ENCODE measurements around the gene CDC45. TPM values are rescaled to one million over a fixed set of nuclear protein-coding genes. Genes with fewer than 3 reads are reported as not detected.

The CDC45 gene
- polyA plus RNA-seq, 1 donor: 4.9 TPM

GRCh38 chr22:19559956-19560355, 80.2 kb downstream of the CDC45 start:
- no peak for DNase-seq (ENCODE audit: low read depth)

DNA sequence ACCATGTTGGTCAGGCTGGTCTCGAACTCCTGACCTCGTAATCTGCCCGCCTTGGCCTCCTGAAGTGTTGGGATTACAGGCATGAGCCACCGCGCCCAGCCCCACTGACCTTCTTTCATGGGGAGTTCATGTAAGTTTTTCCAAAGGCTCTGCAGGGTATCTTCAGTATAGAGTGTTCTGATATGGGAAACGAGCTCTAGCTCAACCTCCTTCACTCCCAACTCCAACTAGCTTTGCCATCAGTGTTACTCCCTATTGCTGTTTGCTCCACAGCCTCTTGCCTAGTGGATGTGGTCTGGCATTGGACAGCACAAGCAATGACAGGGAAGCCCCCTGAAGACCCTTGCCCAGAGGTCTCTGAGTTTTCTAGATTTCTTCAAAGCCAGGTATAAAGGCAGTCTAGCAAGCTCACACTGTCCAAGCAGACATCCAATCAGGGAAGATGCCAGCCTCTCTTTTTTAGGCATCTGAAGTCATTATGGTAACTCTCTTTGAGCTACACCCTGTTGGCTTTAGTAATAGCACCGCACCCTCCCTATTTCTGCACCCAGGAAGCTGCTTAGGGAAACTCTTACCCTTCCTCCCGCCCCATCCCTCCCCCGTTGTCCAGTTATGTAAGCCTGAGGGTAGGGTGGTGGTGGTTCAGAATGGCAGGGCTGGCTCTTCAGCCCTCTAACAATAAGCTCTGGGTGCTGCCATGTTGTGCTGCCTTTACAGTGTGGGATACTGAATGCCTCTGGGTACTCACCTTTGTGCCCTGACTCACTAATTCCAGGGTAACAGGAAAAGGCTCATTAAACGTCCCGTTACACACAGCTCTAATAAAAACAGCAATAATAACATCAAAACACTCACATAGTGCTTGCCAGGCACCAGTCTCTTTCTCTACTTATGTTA, 85.9 kb downstream of the CDC45 start:
- DNase-seq (ENCODE audit: low read depth): no peak

- DNase-seq (ENCODE audit: low read depth): no peak
Measured at GRCh38 chr22:19566279-19567156, 86.8 kb downstream of the CDC45 start.

- DNase-seq (ENCODE audit: low read depth): no peak
Measured at GRCh38 chr22:19567157-19568009, 87.7 kb downstream of the CDC45 start.

DNA sequence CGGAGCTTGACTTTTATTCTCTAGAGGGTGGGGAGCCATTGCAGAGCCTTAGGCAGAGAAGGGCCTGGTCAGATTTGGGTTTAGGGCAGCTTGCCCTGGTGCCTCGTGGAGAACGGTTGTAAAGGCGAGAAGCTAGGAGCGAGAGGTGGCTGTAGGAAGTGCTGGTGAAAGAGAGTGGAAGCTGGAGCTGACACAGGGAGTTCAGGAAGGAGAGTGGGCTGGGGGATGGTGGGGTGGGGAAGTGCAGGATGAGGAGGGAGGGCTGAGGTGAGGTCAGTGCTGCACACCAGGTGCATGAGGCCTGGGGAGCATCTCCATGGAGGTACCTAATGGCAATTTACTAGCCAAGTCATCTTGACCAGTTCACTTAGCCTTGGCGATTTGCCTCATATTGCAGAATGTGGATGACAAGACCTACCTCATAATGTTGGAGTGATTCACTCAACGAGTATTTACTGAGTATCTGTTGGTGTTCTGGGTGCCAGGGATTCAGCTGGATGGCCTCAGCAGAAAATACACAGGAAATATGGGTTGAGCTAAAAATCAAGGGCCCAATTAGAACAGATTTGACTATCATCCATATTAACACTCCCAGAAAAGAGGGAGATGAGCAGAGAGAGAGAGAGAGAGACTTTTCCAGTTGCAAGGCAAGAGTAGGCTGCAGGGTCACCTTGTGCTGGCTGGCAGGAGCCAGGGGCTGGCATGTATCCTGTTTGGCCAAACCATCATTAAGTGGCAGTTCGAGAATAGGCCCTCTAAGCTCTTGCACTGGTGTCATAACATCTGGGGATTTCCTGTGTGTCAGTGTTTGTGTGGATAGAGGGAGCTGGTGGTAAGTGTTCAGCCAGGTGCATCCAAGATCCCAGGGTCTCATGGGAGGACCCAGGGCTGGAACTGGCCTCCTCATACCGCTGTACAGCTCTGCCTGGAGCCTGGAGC, 88.9 kb downstream of the CDC45 start:
- DNase-seq (ENCODE audit: low read depth): no peak

DNA sequence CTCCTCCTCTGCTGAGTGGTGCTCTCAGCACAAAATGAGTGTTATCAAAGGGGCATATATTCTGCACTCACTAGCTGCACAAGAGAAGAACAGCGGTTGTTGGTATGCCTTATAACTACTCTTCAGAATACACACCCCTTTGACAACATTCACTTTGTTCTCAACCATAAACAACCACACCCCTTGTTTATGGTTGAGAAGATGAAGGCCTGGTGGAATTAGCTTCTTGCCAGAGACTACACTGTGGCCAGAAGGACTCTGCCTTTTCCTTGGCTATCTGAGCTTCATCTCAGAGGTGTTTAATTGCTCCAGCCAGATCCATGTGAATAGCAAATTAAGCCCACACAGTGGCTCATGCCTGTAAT, 89.5 kb downstream of the CDC45 start:
- no peak for DNase-seq (ENCODE audit: low read depth)

- no peak for DNase-seq (ENCODE audit: low read depth)
Measured at GRCh38 chr22:19569976-19570375, 90.3 kb downstream of the CDC45 start.

Other genes starting within 250 kb of the CDC45 start
- gene CLTCL1, start 188.2 kb upstream of the CDC45 start, polyA plus RNA-seq (ENCODE audit: insufficient read length): 29.9 TPM
- gene HIRA, start 48.2 kb upstream of the CDC45 start, polyA plus RNA-seq (ENCODE audit: insufficient read length): 17.4 TPM
- gene MRPL40, start 47.4 kb upstream of the CDC45 start, polyA plus RNA-seq (ENCODE audit: insufficient read length): 29.0 TPM
- 31.4 TPM for gene C22orf39, start 32.2 kb upstream of the CDC45 start, polyA plus RNA-seq (ENCODE audit: insufficient read length)
- gene UFD1, start 727 bp upstream of the CDC45 start, polyA plus RNA-seq (ENCODE audit: insufficient read length): 40.7 TPM
- gene CLDN5, start 44.5 kb downstream of the CDC45 start, polyA plus RNA-seq (ENCODE audit: insufficient read length): 51.5 TPM
- 130 TPM for gene SEPTIN5, start 234.6 kb downstream of the CDC45 start, polyA plus RNA-seq (ENCODE audit: insufficient read length)
- 18.3 TPM for gene GP1BB, start 243.6 kb downstream of the CDC45 start, polyA plus RNA-seq (ENCODE audit: insufficient read length)

All from forelimb muscle (tissue), 1 donor.